Parathyroid adenoma (tissue), 2 donors: ENCODE measurements around the gene HSPA6.
"Not testable (repeated sequence)": the region's sequence is repeated elsewhere in the genome, so short reads cannot be mapped to it uniquely, and the experiment has no call there.

ENCODE experiments used
- H2AFZ ChIP-seq: fragments of 300-600 bp; sonication (generic); one replicate; pipeline ENCODE4 v1.7.0; 2017; ENCODE audit warnings: antibody characterized with exemption, mild to moderate bottlenecking
- H3K27ac ChIP-seq: fragments of 300-600 bp; sonication (generic); one replicate; pipeline ENCODE4 v1.7.0; 2017
- H3K27me3 ChIP-seq: fragments of 300-600 bp; sonication (generic); one replicate; pipeline ENCODE4 v1.7.0; 2017; ENCODE audit warnings: low read length; ENCODE audit not compliant: control insufficient read depth, insufficient read depth
- H3K36me3 ChIP-seq: fragments of 300-600 bp; sonication (generic); one replicate; pipeline ENCODE4 v1.7.0; 2017; ENCODE audit warnings: low read length; ENCODE audit not compliant: control insufficient read depth, insufficient read depth
- H3K4me1 ChIP-seq: fragments of 300-600 bp; sonication (generic); one replicate; pipeline ENCODE4 v1.7.0; 2017; ENCODE audit warnings: control low read depth
- H3K4me2 ChIP-seq: fragments of 300-600 bp; sonication (generic); one replicate; pipeline ENCODE4 v1.7.0; 2017; ENCODE audit warnings: low read length
- H3K4me3 ChIP-seq: fragments of 300-600 bp; sonication (generic); one replicate; pipeline ENCODE4 v1.7.0; 2017; ENCODE audit warnings: low read depth, low read length
- H3K79me2 ChIP-seq: fragments of 300-600 bp; sonication (generic); one replicate; pipeline ENCODE4 v1.7.0; 2017; ENCODE audit warnings: control low read depth
- H3K9ac ChIP-seq: fragments of 300-600 bp; sonication (generic); one replicate; pipeline ENCODE4 v1.7.0; 2017; ENCODE audit warnings: mild to moderate bottlenecking
- H3K9me3 ChIP-seq: fragments of 300-600 bp; sonication (generic); one replicate; pipeline ENCODE4 v1.7.0; 2017; ENCODE audit warnings: low read length; ENCODE audit not compliant: control insufficient read depth
- CTCF ChIP-seq: fragments of 300-600 bp; sonication (generic); IDR thresholded peaks from one replicate; pipeline ENCODE4 v1.7.0; 2017; ENCODE audit warnings: antibody characterized with exemption, mild to moderate bottlenecking
- donor health status: primary hyperparathyroidism.

Gene HSPA6

DNA sequence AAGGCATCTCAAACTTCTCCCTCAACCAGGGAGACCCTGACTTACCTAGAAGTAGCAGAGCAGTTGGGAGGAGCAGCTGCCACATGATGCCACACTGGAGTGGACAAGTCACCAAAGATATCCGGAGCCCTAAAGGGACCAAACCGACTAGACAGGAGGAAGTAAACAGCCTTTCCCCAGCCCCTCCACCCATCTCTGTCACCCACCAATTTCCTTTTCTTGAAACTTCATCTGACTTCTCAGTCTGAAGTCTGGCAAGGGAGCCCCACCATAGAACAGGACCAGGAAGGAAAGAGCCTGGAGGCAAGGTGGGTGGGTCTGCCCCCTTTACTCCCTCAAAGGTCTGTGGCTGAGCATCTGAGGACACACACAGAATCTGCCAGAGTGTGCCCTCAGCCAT is 25.3 kb downstream of the HSPA6 start, which contains the start of gene FCGR3A:
TSS of gene FCGR3A (minus strand) at position 167 of the 400 bp plus-strand sequence. CDS start at position 85, 82 bp downstream.
- no peak for TF ChIP-seq CTCF
- Histone ChIP-seq H3K9me3 (no peaks in the 10 kb centered on the region), H3K79me2 (no peaks in the 10 kb centered on the region), H3K4me1 (no peaks in the 10 kb centered on the region), H3K27ac (no peak within 1 kb of the TSS), H2AFZ (no peak within 1 kb of the TSS), H3K36me3 (no peaks in the 10 kb centered on the region), H3K27me3 (no peaks in the 10 kb centered on the region), H3K9ac (no peak within 1 kb of the TSS), H3K4me2 (no peak within 1 kb of the TSS), H3K4me3 (no peak within 1 kb of the TSS)

GRCh38 chr1:161550942-161551341 is 26.6 kb downstream of the HSPA6 start:
- not testable (repeated sequence) for H3K27ac ChIP-seq, H3K27me3 ChIP-seq, H3K79me2 ChIP-seq, H3K9ac ChIP-seq, H2AFZ ChIP-seq, H3K4me3 ChIP-seq, H3K36me3 ChIP-seq, H3K4me2 ChIP-seq, H3K4me1 ChIP-seq, H3K9me3 ChIP-seq

- not testable (repeated sequence) for H3K27ac ChIP-seq, H3K36me3 ChIP-seq, H2AFZ ChIP-seq, H3K4me2 ChIP-seq, H3K79me2 ChIP-seq, H3K4me1 ChIP-seq, H3K27me3 ChIP-seq, H3K4me3 ChIP-seq, H3K9ac ChIP-seq, H3K9me3 ChIP-seq
Measured at GRCh38 chr1:161553631-161554030, 29.3 kb downstream of the HSPA6 start.

- H3K27me3 ChIP-seq, H2AFZ ChIP-seq, H3K27ac ChIP-seq, H3K36me3 ChIP-seq, H3K4me2 ChIP-seq, H3K9me3 ChIP-seq, H3K9ac ChIP-seq, H3K4me1 ChIP-seq, H3K79me2 ChIP-seq, H3K4me3 ChIP-seq: not testable (repeated sequence)
Measured at GRCh38 chr1:161554340-161554739, 30.0 kb downstream of the HSPA6 start.

DNA sequence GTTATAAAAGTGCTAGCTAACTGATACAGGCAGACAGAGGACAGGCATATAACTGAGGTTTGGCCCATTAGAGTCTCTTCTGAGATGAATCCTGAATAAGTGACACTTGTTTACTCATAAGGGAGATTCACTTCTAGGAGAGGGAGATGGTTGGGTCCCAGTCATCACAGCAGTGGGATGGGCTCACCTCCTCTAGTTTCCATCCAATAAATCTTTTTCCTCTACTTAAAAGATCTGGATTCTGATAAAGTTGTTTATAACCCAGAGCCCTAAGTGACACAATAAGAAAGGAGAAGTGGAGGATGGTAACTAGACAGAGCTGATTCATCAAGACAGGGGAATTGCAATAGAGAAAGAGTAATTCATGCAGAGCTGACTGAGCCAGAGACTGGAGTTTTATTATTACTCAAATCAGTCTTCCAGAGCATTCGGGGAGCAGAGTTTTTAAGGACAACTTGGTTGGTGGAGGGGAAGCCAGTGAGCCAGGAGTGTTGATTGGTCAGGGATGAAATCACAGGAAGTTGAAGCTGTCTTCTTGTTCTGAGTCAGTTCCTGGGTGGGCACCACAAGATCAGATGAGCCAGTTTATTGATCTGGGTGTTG is 30.6 kb downstream of the HSPA6 start:
- H3K27ac ChIP-seq, H3K9ac ChIP-seq, H2AFZ ChIP-seq, H3K79me2 ChIP-seq, H3K27me3 ChIP-seq, H3K36me3 ChIP-seq, H3K9me3 ChIP-seq, H3K4me3 ChIP-seq, H3K4me2 ChIP-seq, H3K4me1 ChIP-seq: not testable (repeated sequence)

GRCh38 chr1:161556143-161556542 is 31.8 kb downstream of the HSPA6 start:
- H3K9ac ChIP-seq, H3K4me1 ChIP-seq, H3K9me3 ChIP-seq, H3K36me3 ChIP-seq, H3K27ac ChIP-seq, H3K27me3 ChIP-seq, H3K4me2 ChIP-seq, H3K79me2 ChIP-seq, H2AFZ ChIP-seq, H3K4me3 ChIP-seq: not testable (repeated sequence)

DNA sequence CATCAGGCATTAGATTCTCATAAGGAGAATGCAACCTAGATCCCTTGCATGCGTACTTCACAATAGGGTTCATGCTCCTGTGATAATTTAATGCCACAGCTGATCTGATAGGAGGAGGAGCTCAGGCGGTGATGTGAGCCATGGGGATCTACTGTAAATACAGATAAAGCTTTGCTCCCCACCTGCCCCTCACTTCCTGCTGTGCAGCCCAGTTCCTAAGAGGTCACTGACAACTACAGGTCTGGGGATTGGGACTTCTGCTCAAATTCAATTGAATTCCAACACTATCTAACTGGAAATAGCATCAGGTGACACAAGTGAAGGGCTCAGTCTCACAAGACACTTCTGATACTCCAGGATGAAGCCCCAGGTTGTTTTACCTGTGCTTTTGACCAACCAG is 32.6 kb downstream of the HSPA6 start:
- not testable (repeated sequence) for H3K9ac ChIP-seq, H3K27ac ChIP-seq, H3K79me2 ChIP-seq, H3K4me1 ChIP-seq, H3K4me3 ChIP-seq, H3K9me3 ChIP-seq, H3K36me3 ChIP-seq, H3K27me3 ChIP-seq, H3K4me2 ChIP-seq, H2AFZ ChIP-seq

DNA sequence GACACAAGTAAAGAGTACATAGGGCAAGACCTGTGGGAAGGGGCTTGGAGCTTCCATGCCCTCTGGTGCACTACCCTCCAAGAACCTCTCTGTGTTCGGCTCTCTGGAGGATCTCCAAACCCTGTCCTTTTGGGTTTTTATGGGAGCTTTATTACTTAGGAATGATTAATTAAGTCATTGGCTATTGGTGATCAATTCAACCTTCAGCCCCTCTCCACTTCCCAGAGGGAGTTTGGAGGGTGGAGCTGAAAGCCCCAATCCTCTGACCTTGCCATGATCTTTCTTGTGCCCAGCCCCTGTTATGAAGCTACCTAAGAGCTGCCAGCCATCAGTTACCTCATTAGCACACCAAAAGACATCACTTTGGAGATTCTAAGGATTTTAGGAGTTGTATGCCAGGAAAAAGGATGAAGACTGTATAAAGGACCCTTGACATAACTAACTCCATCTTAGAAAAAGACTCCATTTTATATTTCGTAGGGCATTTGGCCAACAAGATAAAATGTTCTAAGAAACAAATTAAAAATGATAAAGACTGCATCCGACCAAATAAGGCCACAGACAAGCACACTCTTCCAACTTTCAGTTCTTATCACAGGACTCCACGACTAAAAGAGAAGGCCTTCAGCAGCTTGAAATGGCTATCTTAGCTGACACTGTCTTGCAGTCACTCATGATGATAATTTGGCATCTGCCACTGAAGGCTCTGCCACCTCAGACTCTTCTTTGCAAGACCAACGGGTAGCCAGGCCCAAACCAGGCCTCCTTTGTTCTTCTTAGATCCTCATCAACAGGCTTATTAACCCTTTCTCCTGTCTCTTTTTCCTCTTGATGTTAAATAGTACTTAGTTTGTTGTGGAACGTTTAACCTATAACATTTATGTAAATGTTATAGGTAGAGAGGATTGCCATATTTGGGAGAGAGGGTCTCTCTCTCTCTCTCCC is 33.4 kb downstream of the HSPA6 start:
- not testable (repeated sequence) for H3K27ac ChIP-seq, H2AFZ ChIP-seq, H3K4me3 ChIP-seq, H3K79me2 ChIP-seq, H3K27me3 ChIP-seq, H3K9me3 ChIP-seq, H3K9ac ChIP-seq, H3K36me3 ChIP-seq, H3K4me2 ChIP-seq, H3K4me1 ChIP-seq

- H3K27ac ChIP-seq = not testable (repeated sequence)
Measured at GRCh38 chr1:161560960-161561715, 36.8 kb downstream of the HSPA6 start.

GRCh38 chr1:161562441-161562840 is 38.1 kb downstream of the HSPA6 start:
- not testable (repeated sequence) for H3K36me3 ChIP-seq, H3K4me2 ChIP-seq, H3K27me3 ChIP-seq, H2AFZ ChIP-seq, H3K27ac ChIP-seq, H3K4me1 ChIP-seq, H3K79me2 ChIP-seq, H3K4me3 ChIP-seq, H3K9me3 ChIP-seq, H3K9ac ChIP-seq

More at GRCh38 chr1:161560960-161561715, 36.8 kb downstream of the HSPA6 start:
- not testable (repeated sequence) for H3K9me3 ChIP-seq, H3K27me3 ChIP-seq, H3K36me3 ChIP-seq, H2AFZ ChIP-seq, H3K4me1 ChIP-seq, H3K4me3 ChIP-seq, H3K4me2 ChIP-seq, H3K79me2 ChIP-seq, H3K9ac ChIP-seq
